Endothelial cell (in vitro differentiated cells): ENCODE measurements around the gene BRAT1. TPM values are rescaled to one million over a fixed set of nuclear protein-coding genes. Genes with fewer than 3 reads are reported as not detected.

Experiments used
- DNase-seq: peaks from one replicate; pipeline ENCODE4 v3.0.0; 2021; ENCODE audit warnings: low spot score
- H3K27ac Mint-ChIP-seq: one replicate; pipeline ENCODE4 v1.8.0; 2021; ENCODE audit warnings: mixed read lengths, inconsistent platforms; ENCODE audit not compliant: unreplicated experiment
- H3K27me3 Mint-ChIP-seq: one replicate; pipeline ENCODE4 v1.8.0; 2021; ENCODE audit warnings: mild to moderate bottlenecking, moderate library complexity, mixed read lengths, inconsistent platforms; ENCODE audit not compliant: unreplicated experiment
- H3K36me3 Mint-ChIP-seq: one replicate; pipeline ENCODE4 v1.8.0; 2021; ENCODE audit warnings: mild to moderate bottlenecking, low read depth, mixed read lengths, inconsistent platforms; ENCODE audit not compliant: unreplicated experiment
- H3K4me1 Mint-ChIP-seq: one replicate; pipeline ENCODE4 v1.8.0; 2021; ENCODE audit warnings: mild to moderate bottlenecking, mixed read lengths, inconsistent platforms; ENCODE audit not compliant: unreplicated experiment
- H3K4me3 Mint-ChIP-seq: one replicate; pipeline ENCODE4 v1.8.0; 2021; ENCODE audit warnings: mild to moderate bottlenecking, mixed read lengths, inconsistent platforms; ENCODE audit not compliant: unreplicated experiment
- H3K9me3 Mint-ChIP-seq: one replicate; pipeline ENCODE4 v1.8.0; 2021; ENCODE audit warnings: mixed read lengths, inconsistent platforms; ENCODE audit not compliant: unreplicated experiment
- CTCF ChIP-seq: fragments of 200-600 bp; sonication (generic); IDR thresholded peaks from one replicate; pipeline ENCODE4 v1.5.0; 2021; ENCODE audit warnings: antibody characterized with exemption; ENCODE audit not compliant: unreplicated experiment
- total RNA-seq: library from RNA; stranded (reverse); fragmentation: NEBNext Ultra II Directional; extraction: Animal tissue kit (Norgen Biotek cat#: 25700); gene quantifications from one replicate; pipeline ENCODE4 v1.2.1, GENCODE V29; 2021; ENCODE audit not compliant: unreplicated experiment

The BRAT1 gene
- total RNA-seq, 1 donor from 2014 or later: 34.0 TPM

GRCh38 chr7:2516194-2516555, 39.1 kb downstream of the BRAT1 start:
- TF ChIP-seq CTCF: no peak
- no peaks in the 10 kb centered on the region for H3K36me3 Mint-ChIP-seq
- no peak for DNase-seq
- H3K4me1 Mint-ChIP-seq: peaks cover 20% of the 10 kb centered on the region
- no peak overlapping the region for H3K4me3 Mint-ChIP-seq
- H3K27ac Mint-ChIP-seq: no peak overlapping the region
- H3K9me3 Mint-ChIP-seq: no peaks in the 10 kb centered on the region
- peaks cover 21% of the 10 kb centered on the region for H3K27me3 Mint-ChIP-seq

- Mint-ChIP-seq H3K36me3 (no peaks in the 10 kb centered on the region), H3K27ac (no peak overlapping the region), H3K4me3 (no peak overlapping the region), H3K4me1 (peaks cover 20% of the 10 kb centered on the region), H3K27me3 (peaks cover 21% of the 10 kb centered on the region), H3K9me3 (no peaks in the 10 kb centered on the region)
- TF ChIP-seq CTCF: no peak
- DNase-seq: no peak
Measured at GRCh38 chr7:2515424-2516193, 39.7 kb downstream of the BRAT1 start.

GRCh38 chr7:2514473-2515423, 40.6 kb downstream of the BRAT1 start:
- Mint-ChIP-seq H3K9me3 (no peaks in the 10 kb centered on the region), H3K4me3 (no peak overlapping the region), H3K27me3 (peaks cover 21% of the 10 kb centered on the region), H3K4me1 (peaks cover 22% of the 10 kb centered on the region), H3K27ac (no peak overlapping the region), H3K36me3 (no peaks in the 10 kb centered on the region)
- TF ChIP-seq CTCF: no peak
- no peak for DNase-seq

GRCh38 chr7:2513702-2514101, 41.6 kb downstream of the BRAT1 start:
- H3K36me3 Mint-ChIP-seq: no peaks in the 10 kb centered on the region
- no peak overlapping the region for H3K27ac Mint-ChIP-seq
- peaks cover 21% of the 10 kb centered on the region for H3K27me3 Mint-ChIP-seq
- no peaks in the 10 kb centered on the region for H3K9me3 Mint-ChIP-seq
- no peak for TF ChIP-seq CTCF
- no peak for DNase-seq
- peaks cover 22% of the 10 kb centered on the region for H3K4me1 Mint-ChIP-seq
- no peak overlapping the region for H3K4me3 Mint-ChIP-seq
